Heart left ventricle (tissue), 16 donors: Measurements from ENCODE around the gene SIGLECL1. TPM values are rescaled to one million over a fixed set of nuclear protein-coding genes. Genes with fewer than 3 reads are reported as not detected.
"Not testable (repeated sequence)": the region's sequence is repeated elsewhere in the genome, so short reads cannot be mapped to it uniquely, and the experiment has no call there.

Source experiments
- ATAC-seq, 4 donors: fragments of 200-7000 bp; cut with Tn5 transposase; one replicate each; pipeline ENCODE4 v1.9.1; 2020 to 2022; ENCODE audit warnings: moderate library complexity in 4 of 4, mild to moderate bottlenecking in 3 of 4, moderate number of reproducible peaks in 1 of 4
- DNase-seq, 5 donors: peaks; one replicate each; pipeline ENCODE4 v3.0.0-alpha.2; 2020
- H3K27ac ChIP-seq, 12 donors: fragments of 200-600 bp; sonication (generic) in 4 of 12; one replicate each; pipeline versions ENCODE4 v1.5.0 to v1.8.0; 2016 to 2022; ENCODE audit warnings: mild to moderate bottlenecking in 2 of 12
- H3K27me3 ChIP-seq, 9 donors: fragments of 200-600 bp; sonication (generic) in 2 of 9; one replicate each; pipeline versions ENCODE4 v1.5.1 to v1.8.0; 2016 to 2022; ENCODE audit warnings: mild to moderate bottlenecking in 3 of 9
- H3K36me3 ChIP-seq, 9 donors: fragments of 200-600 bp; sonication (generic) in 2 of 9; one replicate each; pipeline versions ENCODE4 v1.5.0 to v1.8.0; 2018 to 2022; ENCODE audit warnings: mild to moderate bottlenecking in 2 of 9
- H3K4me1 ChIP-seq, 12 donors: fragments of 200-600 bp; sonication (generic) in 4 of 12; one replicate each; pipeline versions ENCODE4 v1.5.0 to v1.8.0; 2016 to 2022; ENCODE audit warnings: mild to moderate bottlenecking in 3 of 12
- H3K4me3 ChIP-seq, 12 donors: fragments of 200-600 bp; sonication (generic) in 4 of 12; one replicate each; pipeline versions ENCODE4 v1.5.0 to v1.8.0; 2017 to 2022; ENCODE audit warnings: mild to moderate bottlenecking in 9 of 12, moderate library complexity in 4 of 12
- H3K9me3 ChIP-seq, 12 donors: fragments of 200-600 bp; sonication (generic) in 4 of 12; one replicate each; pipeline versions ENCODE4 v1.5.0 to v1.8.0; 2016 to 2022; ENCODE audit warnings: mild to moderate bottlenecking in 1 of 12
- CTCF ChIP-seq, 12 donors: fragments of 200-600 bp; sonication (generic) in 4 of 12; IDR thresholded peaks; one replicate each; pipeline versions ENCODE4 v1.5.0 to v1.8.0; 2018 to 2022; ENCODE audit warnings: antibody characterized with exemption in 12 of 12, mild to moderate bottlenecking in 5 of 12
- POLR2A ChIP-seq, 2 donors: fragments of 450-650 bp; IDR thresholded peaks; one replicate each; pipeline ENCODE4 v1.6.1; 2017; ENCODE audit warnings: antibody characterized with exemption in 2 of 2, mild to moderate bottlenecking in 2 of 2, moderate library complexity in 2 of 2
- WGBS, 4 donors: extraction: QIAGEN DNeasy Blood & Tissue Kit in 2 of 4; methylation state at CpG; one replicate each; pipeline versions ENCODE4 v1.1.5 to v1.1.7; 2013 to 2018; 5-methylcytosine and 5-hydroxymethylcytosine counted together
- intact Hi-C, 10 donors: fragments of 100-400 bp; cut with DNase I; formaldehyde crosslinking; loops; one replicate each; pipeline versions ENCODE4 v1.11.1 to v1.14.2; 2022
- polyA plus RNA-seq, 2 donors: library from polyadenylated mRNA; stranded (reverse); fragments of 200-250 nt; gene quantifications; one replicate each; pipeline ENCODE4 v1.2.3, GENCODE V29; 2013
- total RNA-seq, 9 donors: library from RNA; depleted of rRNA in 2 of 9; stranded (reverse); fragments of >200 nt in 2 of 9; fragmentation: NEBNext Ultra II Directional in 3 of 9; extraction: Animal tissue kit (Norgen Biotek cat#: 25700) in 3 of 9; gene quantifications; one replicate each; pipeline versions ENCODE4 v1.1.0 to v1.2.4, GENCODE V29; 2016 to 2023
- donor health status: ischemic (EF 13 %, LVEDD 7.1; RV severe dilation, severe dysfunction).
- donor health status: healthy with polysubstance abuse.
- donor health status: DM: no; HTN: yes; CAD: no.
- donor health status: DM: no; HTN: no; CAD: no.
- donor health status: ischemic (EF 25% LVEDD 6.9; RV normal size, moderate dysfunction).
- donor health status: ischemic (EF 25% LVEDD 5.7; RV mildly dilated, moderate dysfunction).
- donor health status: healthy.
- donor health status: DM: yes; HTN: yes; CAD: no.
- donor health status: ischemic (EF 35%, LVEDD 5.7; RV mildly dilated, moderate dysfunction).
- donor health status: nonischemic (EF 11% LVEDD 7.7; RV severe dilation, severe dysfunction).
- donor health status: DM: yes; HTN: yes; CAD: no.
- donor health status: PGD.
- donor health status: ischemic (EF 29% LVEDD 5.4; RV normal size, mild dysfunction).
- donor health status: nonischemic (EF 23%, LVEDD 6.1; RV moderate dilation, normal function).

SIGLECL1 gene
- total and polyA plus RNA-seq, 11 donors, result not detected

GRCh38 chr19:51207747-51208146 is 43.1 kb upstream of the SIGLECL1 start:
- TF ChIP-seq CTCF (IDR thresholded peaks at IDR 0.05) (no peak), POLR2A (IDR thresholded peaks at IDR 0.05) (no peak)
- intact Hi-C loops, result no loop called here
- Histone ChIP-seq H3K36me3 (no peaks in the 10 kb centered on the region), H3K27me3 (peaks cover 0 to 6% (median 0%) of the 10 kb centered on the region in 9 donors), H3K9me3 (no peaks in the 10 kb centered on the region), H3K4me1 (peaks cover 0 to 29% (median 0%) of the 10 kb centered on the region in 12 donors), H3K27ac (no peak overlapping the region), H3K4me3 (no peak overlapping the region)
- 57 to 86% (median 61%) methylated on average over 2 of the region's 2 CpGs for WGBS, 4 donors
- no peak for ATAC-seq
- DNase-seq, result no peak

GRCh38 chr19:51210191-51210784 is 40.6 kb upstream of the SIGLECL1 start:
- DNase-seq (no peak), ATAC-seq (no peak)
- peaks cover 0 to 6% (median 0%) of the 10 kb centered on the region in 12 donors for H3K9me3 ChIP-seq
- no peaks in the 10 kb centered on the region for H3K36me3 ChIP-seq
- WGBS, 4 donors, result 83 to 87% (median 85%) methylated on average over 6 of the region's 6 CpGs
- H3K4me3 ChIP-seq, result no peak overlapping the region
- TF ChIP-seq CTCF (IDR thresholded peaks at IDR 0.05), result no peak
- TF ChIP-seq POLR2A (IDR thresholded peaks at IDR 0.05), result no peak
- intact Hi-C loops, result no loop called here
- H3K4me1 ChIP-seq, result peaks cover 0 to 14% (median 0%) of the 10 kb centered on the region in 12 donors
- H3K27ac ChIP-seq, result peak overlapping the region in 1 of 12 donors; percentile 77
- peaks cover 0 to 6% (median 0%) of the 10 kb centered on the region in 9 donors for H3K27me3 ChIP-seq

GRCh38 chr19:51210874-51211361 is 40.0 kb upstream of the SIGLECL1 start:
- DNase-seq (peak in 3 of 5 donors; percentile 20 to 41 (median 40)), ATAC-seq (peak in 3 of 4 donors; percentile 73 to 90 (median 81))
- 48 to 60% (median 52%) methylated on average over 13 of the region's 13 CpGs for WGBS, 4 donors
- Histone ChIP-seq H3K4me1 (peaks cover 0 to 14% (median 0%) of the 10 kb centered on the region in 12 donors), H3K4me3 (peak overlapping the region in 6 of 12 donors; percentile 12 to 39 (median 20)), H3K27ac (peak overlapping the region in 1 of 12 donors; percentile 77)
- H3K27me3 ChIP-seq, intact Hi-C loops, H3K36me3 ChIP-seq, H3K9me3 ChIP-seq: not testable (repeated sequence)

GRCh38 chr19:51211833-51212232 is 39.0 kb upstream of the SIGLECL1 start:
- Histone ChIP-seq H3K27ac (no peak overlapping the region), H3K27me3 (peaks cover 0 to 6% (median 0%) of the 10 kb centered on the region in 9 donors), H3K36me3 (no peaks in the 10 kb centered on the region), H3K9me3 (peaks cover 0 to 6% (median 0%) of the 10 kb centered on the region in 12 donors), H3K4me3 (peak overlapping the region in 1 of 12 donors; percentile 39), H3K4me1 (peaks cover 0 to 14% (median 0%) of the 10 kb centered on the region in 12 donors)
- DNase-seq (no peak), ATAC-seq (no peak)
- 84 to 91% (median 85%) methylated on average over 8 to 9 of the region's 9 CpGs for WGBS, 4 donors
- intact Hi-C loops, result no loop called here
- TF ChIP-seq POLR2A (IDR thresholded peaks at IDR 0.05) (no peak), CTCF (IDR thresholded peaks at IDR 0.05) (no peak)
